SK-N-MC (cell line): Measurements from ENCODE around the gene GPR157.

Experiments used
- DNase-seq: peaks from one replicate; pipeline ENCODE4 v3.0.0-alpha.2; 2011; ENCODE audit warnings: low read depth, low spot score
- H3K27ac ChIP-seq: fragments of 200-600 bp; sonication (generic); 2 replicates; pipeline ENCODE4 v1.5.1; 2016; ENCODE audit warnings: mixed run types
- H3K36me3 ChIP-seq: fragments of 200-600 bp; sonication (generic); 2 replicates; pipeline ENCODE4 v1.6.1; 2017; ENCODE audit warnings: antibody characterized with exemption, low read length, mixed read lengths; ENCODE audit not compliant: insufficient read depth
- H3K4me3 ChIP-seq: fragments of 200-600 bp; sonication (generic); 2 replicates; pipeline ENCODE4 v1.5.1; 2016
- H3K9ac ChIP-seq: fragments of 200-600 bp; sonication (generic); 2 replicates; pipeline ENCODE4 v1.8.0; 2017; ENCODE audit warnings: mixed run types, mixed read lengths; ENCODE audit not compliant: insufficient read length
- H3K9me3 ChIP-seq: fragments of 200-600 bp; sonication (generic); 2 replicates; pipeline ENCODE4 v1.6.1; 2017; ENCODE audit warnings: low read depth, mild to moderate bottlenecking, antibody characterized with exemption, low read length, moderate library complexity, mixed read lengths
- EZH2 ChIP-seq: fragments of 200-600 bp; sonication (generic); IDR thresholded peaks from one replicate; pipeline ENCODE4 v1.6.1; 2017; ENCODE audit warnings: antibody characterized with exemption
- FOXP2 ChIP-seq: optimal IDR thresholded peaks from 2 replicates; pipeline ENCODE3; 2011; ENCODE audit warnings: mild to moderate bottlenecking, moderate library complexity; ENCODE audit not compliant: insufficient read depth; ENCODE audit errors: extremely low read length, control extremely low read depth
- POLR2AphosphoS5 ChIP-seq: IDR thresholded peaks from 2 replicates; pipeline ENCODE4 v1.6.1; 2012; ENCODE audit warnings: mild to moderate bottlenecking, low read depth, low read length, borderline replicate concordance

GPR157 gene, protein sequence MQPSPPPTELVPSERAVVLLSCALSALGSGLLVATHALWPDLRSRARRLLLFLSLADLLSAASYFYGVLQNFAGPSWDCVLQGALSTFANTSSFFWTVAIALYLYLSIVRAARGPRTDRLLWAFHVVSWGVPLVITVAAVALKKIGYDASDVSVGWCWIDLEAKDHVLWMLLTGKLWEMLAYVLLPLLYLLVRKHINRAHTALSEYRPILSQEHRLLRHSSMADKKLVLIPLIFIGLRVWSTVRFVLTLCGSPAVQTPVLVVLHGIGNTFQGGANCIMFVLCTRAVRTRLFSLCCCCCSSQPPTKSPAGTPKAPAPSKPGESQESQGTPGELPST

DNA sequence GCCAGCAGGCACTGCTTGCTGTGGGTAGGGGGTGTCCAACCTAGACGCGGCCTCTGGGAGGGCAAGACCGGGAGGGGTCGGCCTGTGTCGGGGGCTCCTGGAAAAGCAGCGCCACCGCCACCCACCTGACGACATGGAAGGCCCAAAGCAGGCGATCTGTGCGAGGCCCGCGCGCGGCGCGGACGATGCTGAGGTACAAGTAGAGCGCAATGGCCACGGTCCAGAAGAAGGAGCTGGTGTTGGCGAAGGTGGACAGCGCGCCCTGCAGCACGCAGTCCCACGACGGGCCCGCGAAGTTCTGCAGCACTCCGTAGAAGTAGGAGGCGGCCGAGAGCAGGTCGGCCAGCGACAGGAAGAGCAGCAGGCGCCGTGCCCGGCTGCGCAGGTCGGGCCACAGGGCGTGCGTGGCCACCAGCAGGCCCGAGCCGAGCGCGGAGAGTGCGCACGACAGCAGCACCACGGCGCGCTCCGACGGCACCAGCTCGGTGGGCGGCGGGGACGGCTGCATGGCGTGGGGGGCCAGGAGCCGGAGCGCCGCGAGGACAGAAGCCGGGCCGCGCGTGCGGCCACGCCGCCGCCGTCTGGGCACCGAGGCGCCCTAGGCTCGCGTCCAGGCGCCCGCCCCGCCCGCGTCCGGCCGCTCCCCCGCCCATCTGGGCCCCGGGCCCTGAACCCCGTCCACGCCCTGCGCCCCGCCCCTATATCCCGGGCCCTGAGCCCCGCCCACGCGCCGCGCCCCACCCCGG is at the start of gene GPR157:
Gene GPR157, minus strand, starts transcription at position 583 of the 746 bp plus-strand sequence. Its CDS starts 75 bp downstream, at position 508.
- Histone ChIP-seq H3K27ac (peak within 1 kb of the TSS; percentile 72), H3K36me3 (no peaks in the 10 kb centered on the region), H3K4me3 (peak within 1 kb of the TSS; percentile 89), H3K9me3 (no peaks in the 10 kb centered on the region), H3K9ac (peak within 1 kb of the TSS; percentile 37)
- DNase-seq, result no peak
- no peak for TF ChIP-seq EZH2
- no peak for TF ChIP-seq POLR2AphosphoS5
- TF ChIP-seq FOXP2, result no peak

DNA sequence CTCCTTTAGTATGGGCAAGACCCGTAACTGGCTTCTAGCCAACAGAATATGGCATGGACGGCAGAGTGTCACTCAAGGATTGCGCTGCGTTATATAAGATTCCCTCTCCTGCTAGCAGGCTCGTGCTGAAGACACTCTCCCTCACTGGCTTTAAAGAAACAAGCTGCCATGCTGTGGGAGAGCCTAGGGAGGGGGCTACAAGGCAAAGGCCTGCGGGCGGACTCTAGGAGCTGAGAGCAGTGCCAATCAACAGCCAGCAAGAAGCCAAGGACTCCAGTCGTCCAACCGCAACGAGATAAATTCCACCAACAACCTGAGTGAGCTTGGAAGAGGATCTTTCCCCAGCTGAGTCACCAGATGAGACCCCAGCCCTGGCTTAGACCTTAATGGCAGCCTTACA is 45.9 kb upstream of the GPR157 start:
- no peak overlapping the region for H3K9ac ChIP-seq
- no peaks in the 10 kb centered on the region for H3K9me3 ChIP-seq
- no peak for DNase-seq
- no peak overlapping the region for H3K27ac ChIP-seq
- H3K4me3 ChIP-seq, result no peak overlapping the region
- TF ChIP-seq FOXP2 (no peak), POLR2AphosphoS5 (no peak), EZH2 (no peak)
- H3K36me3 ChIP-seq, result no peaks in the 10 kb centered on the region

DNA sequence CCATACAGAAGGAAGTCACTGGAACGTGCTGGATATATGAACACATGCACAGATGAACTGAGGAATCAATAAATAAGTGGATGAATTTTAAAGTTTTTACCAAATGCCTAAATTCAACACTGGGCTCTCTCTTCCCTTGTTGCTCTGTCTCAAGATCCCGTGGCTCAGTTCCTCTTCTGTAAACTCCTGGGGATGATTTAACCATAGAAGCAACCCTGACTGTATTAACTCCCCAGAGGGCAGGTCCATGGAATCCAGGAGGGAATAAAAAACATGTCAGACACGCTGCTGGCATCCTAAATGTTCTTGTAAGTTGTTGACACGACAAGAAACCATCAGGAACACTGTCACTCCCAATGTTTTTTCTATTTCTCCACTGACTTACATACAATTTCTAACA is 45.3 kb upstream of the GPR157 start:
- H3K9ac ChIP-seq, result no peak overlapping the region
- H3K9me3 ChIP-seq, result no peaks in the 10 kb centered on the region
- TF ChIP-seq FOXP2 (no peak), EZH2 (no peak), POLR2AphosphoS5 (no peak)
- H3K4me3 ChIP-seq, result no peak overlapping the region
- DNase-seq, result no peak
- no peak overlapping the region for H3K27ac ChIP-seq
- H3K36me3 ChIP-seq, result no peaks in the 10 kb centered on the region

DNA sequence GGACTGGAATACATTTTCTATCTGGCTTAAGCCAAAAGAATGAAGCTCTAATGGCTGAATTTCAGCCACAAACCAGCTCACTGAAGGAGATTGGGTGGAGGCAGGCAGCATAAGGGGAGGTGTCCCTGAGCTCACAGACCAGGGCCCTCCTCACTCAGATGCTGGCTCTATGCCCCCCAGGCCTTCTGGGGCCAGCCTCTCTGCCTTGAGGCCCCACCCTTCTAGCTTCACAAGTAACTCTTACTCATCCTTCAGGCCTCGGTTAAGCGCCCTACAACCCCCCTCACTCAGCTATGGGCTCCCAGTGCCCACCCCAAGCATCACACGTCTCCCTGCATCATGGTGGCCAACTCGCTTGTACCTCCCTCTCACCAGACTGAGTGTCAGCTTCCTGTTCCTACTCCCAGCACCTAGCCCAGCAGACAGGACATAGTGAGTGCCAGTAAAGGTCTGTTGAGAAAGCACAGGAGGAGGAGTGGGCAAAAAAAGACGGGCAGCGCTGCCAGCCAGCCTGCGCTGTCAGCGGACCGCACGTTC is 40.8 kb upstream of the GPR157 start:
- no peaks in the 10 kb centered on the region for H3K9me3 ChIP-seq
- H3K36me3 ChIP-seq, result no peaks in the 10 kb centered on the region
- no peak overlapping the region for H3K27ac ChIP-seq
- no peak overlapping the region for H3K9ac ChIP-seq
- TF ChIP-seq POLR2AphosphoS5 (no peak), EZH2 (no peak), FOXP2 (no peak)
- no peak overlapping the region for H3K4me3 ChIP-seq
- DNase-seq, result no peak

DNA sequence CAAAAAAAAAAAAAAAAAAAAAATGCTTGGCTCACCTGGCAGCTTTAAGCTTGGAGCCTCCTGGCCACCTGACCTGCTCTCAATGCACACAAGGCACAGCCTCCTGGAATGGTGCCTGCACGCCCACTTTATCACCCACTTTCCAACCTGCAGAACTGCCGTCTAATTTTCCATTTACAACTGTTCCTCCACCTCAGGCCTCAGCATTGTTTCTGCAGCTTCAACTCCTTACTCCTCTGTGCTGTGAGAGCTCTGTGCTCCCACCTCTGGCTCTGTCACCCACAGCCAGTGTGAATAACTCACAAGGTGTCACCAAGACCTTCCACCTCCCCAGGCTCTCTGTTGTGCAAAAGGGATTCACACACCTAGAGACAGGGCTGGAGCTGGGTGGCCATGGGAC is 38.7 kb upstream of the GPR157 start:
- no peaks in the 10 kb centered on the region for H3K9me3 ChIP-seq
- no peak for TF ChIP-seq EZH2
- TF ChIP-seq FOXP2, result no peak
- no peak for TF ChIP-seq POLR2AphosphoS5
- no peak overlapping the region for H3K27ac ChIP-seq
- no peak overlapping the region for H3K4me3 ChIP-seq
- no peak for DNase-seq
- no peak overlapping the region for H3K9ac ChIP-seq
- no peaks in the 10 kb centered on the region for H3K36me3 ChIP-seq

DNA sequence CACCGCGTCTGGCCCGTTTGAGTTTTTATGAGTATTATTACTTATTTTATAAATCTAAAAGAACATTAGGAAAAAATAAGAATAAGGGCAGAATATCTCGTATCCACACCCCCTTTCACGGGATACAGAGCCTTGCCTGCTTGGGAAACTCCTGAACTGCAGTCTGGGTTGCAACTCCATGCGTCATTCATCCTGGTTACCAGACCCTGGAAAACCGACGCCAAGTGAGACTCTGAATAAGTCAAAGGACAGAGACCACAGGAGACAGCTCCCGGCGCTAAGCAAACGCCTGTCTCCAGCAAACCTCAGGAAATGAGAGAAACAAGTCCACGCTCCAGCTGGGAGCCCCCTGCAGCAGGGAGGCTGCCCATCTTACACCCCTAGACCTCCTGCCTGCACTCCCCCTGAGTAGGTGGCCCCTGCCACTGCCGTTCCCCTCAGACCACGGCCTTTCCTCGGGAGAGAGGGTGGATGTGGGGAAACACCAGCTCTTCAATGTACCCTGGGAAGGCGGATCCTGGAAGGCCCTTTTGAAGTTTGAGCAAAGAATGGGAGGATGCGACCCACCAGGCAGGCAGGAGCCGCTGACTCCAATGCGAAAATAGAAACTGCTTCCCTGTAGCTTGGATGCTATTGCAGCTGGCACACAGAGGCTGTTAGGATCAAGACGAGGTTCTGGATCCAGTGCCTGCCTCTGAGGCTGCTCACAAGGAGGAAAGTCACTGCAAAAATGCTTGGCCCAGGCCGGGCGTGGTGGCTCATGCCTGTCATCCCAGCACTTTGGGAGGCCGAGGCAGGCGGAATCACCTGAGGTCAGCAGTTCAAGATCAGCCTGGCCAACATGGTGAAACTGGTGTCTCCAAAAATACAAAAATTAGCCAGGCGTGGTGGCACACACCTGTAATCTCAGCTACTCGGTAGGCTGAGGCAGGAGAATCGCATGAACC is 37.7 kb upstream of the GPR157 start:
- Histone ChIP-seq H3K9ac (no peak overlapping the region), H3K27ac (no peak overlapping the region), H3K36me3 (no peaks in the 10 kb centered on the region), H3K4me3 (no peak overlapping the region), H3K9me3 (no peaks in the 10 kb centered on the region)
- no peak for TF ChIP-seq FOXP2
- TF ChIP-seq EZH2, result no peak
- no peak for TF ChIP-seq POLR2AphosphoS5
- DNase-seq, result no peak

DNA sequence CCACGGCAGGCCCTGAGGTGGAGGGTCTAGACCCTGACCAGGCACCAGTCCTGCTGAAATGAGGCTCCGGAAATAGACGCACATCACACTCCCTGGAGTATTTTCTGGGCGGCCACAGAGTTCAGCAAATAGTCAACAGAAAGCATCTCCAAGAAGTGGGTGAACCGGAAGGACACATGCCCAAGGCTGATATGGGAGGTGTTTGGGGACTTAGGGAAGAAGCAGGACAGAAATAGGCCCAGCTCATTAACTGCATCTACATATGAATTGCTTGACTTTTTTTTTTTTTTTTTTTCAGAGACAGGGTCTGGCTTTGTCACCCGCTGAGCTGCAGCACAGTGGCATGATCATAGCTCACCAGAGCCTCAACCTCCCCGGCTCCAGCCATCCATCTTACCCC is 36.5 kb upstream of the GPR157 start:
- Histone ChIP-seq H3K9ac (no peak overlapping the region), H3K4me3 (no peak overlapping the region), H3K27ac (no peak overlapping the region), H3K9me3 (no peaks in the 10 kb centered on the region), H3K36me3 (no peaks in the 10 kb centered on the region)
- DNase-seq, result no peak
- no peak for TF ChIP-seq FOXP2
- no peak for TF ChIP-seq EZH2
- TF ChIP-seq POLR2AphosphoS5, result no peak

DNA sequence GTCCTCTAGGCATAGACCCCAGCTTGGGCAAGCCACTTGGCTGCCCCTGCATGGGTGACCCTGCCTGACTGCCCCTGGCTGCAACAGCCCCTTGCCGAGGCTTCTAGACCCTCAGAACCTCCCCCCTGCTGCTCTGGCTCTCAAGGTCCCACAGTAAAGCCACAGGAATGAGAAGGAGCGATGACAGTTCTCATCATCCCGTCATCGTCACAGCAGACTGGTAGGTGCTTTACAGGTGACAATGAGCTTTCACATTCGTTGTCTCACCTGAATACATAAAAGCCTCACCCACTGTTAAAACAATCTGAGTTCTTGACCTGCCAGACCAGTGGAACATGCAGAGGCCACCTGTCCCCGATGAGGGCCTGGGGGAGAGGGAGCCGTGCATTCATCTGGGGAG is 36.0 kb upstream of the GPR157 start:
- no peaks in the 10 kb centered on the region for H3K9me3 ChIP-seq
- H3K4me3 ChIP-seq, result no peak overlapping the region
- no peaks in the 10 kb centered on the region for H3K36me3 ChIP-seq
- no peak for DNase-seq
- TF ChIP-seq POLR2AphosphoS5, result no peak
- TF ChIP-seq FOXP2, result no peak
- TF ChIP-seq EZH2, result no peak
- no peak overlapping the region for H3K27ac ChIP-seq
- no peak overlapping the region for H3K9ac ChIP-seq
